ENCODE results near the gene ACP7.

ACP7 gene

GRCh38 chr19:39083983-39084731, at the start of gene ACP7:
Gene ACP7, plus strand, starts transcription at chr19:39084368. Its CDS starts 902 bp downstream, at chr19:39085270.
- Histone ChIP-seq H3K9me3 (ENCODE audit: control insufficient read depth, insufficient read depth, low read depth, low read length) (no peaks in the 10 kb centered on the region), H3K4me1 (ENCODE audit: control insufficient read depth, insufficient read depth, low read length) (0 out of 2 replicates have a peak, but pooled peaks cover 2% of the 10 kb centered on the region), H3K27ac (ENCODE audit: low read depth, low read length) (no peak within 1 kb of the TSS), H3K27me3 (ENCODE audit: control insufficient read depth, insufficient read depth, low read length) (peaks cover 61% of the 10 kb centered on the region), H3K4me3 (ENCODE audit: low read depth, low read length) (peak within 1 kb of the TSS; percentile 62), H3K36me3 (ENCODE audit: control insufficient read depth, insufficient read depth, low read length) (no peaks in the 10 kb centered on the region), H3K9ac (ENCODE audit: low read length) (no peak within 1 kb of the TSS)

- H3K27ac ChIP-seq (ENCODE audit: low read depth, low read length) = no peak overlapping the region
- H3K9ac ChIP-seq (ENCODE audit: low read length) = no peak overlapping the region
- H3K4me3 ChIP-seq (ENCODE audit: low read depth, low read length) = no peak overlapping the region
- no peaks in the 10 kb centered on the region for H3K4me1 ChIP-seq (ENCODE audit: control insufficient read depth, insufficient read depth, low read length)
- no peaks in the 10 kb centered on the region for H3K27me3 ChIP-seq (ENCODE audit: control insufficient read depth, insufficient read depth, low read length)
- 0 out of 2 replicates have a peak, but pooled peaks cover 2% of the 10 kb centered on the region for H3K9me3 ChIP-seq (ENCODE audit: control insufficient read depth, insufficient read depth, low read depth, low read length)
- no peaks in the 10 kb centered on the region for H3K36me3 ChIP-seq (ENCODE audit: control insufficient read depth, insufficient read depth, low read length)
Measured at GRCh38 chr19:39036581-39036980, 47.6 kb upstream of the ACP7 start.

- H3K4me1 ChIP-seq (ENCODE audit: control insufficient read depth, insufficient read depth, low read length) = no peaks in the 10 kb centered on the region
- no peak overlapping the region for H3K4me3 ChIP-seq (ENCODE audit: low read depth, low read length)
- 0 out of 2 replicates have a peak, but pooled peaks cover 2% of the 10 kb centered on the region for H3K9me3 ChIP-seq (ENCODE audit: control insufficient read depth, insufficient read depth, low read depth, low read length)
- no peaks in the 10 kb centered on the region for H3K27me3 ChIP-seq (ENCODE audit: control insufficient read depth, insufficient read depth, low read length)
- no peaks in the 10 kb centered on the region for H3K36me3 ChIP-seq (ENCODE audit: control insufficient read depth, insufficient read depth, low read length)
- H3K27ac ChIP-seq (ENCODE audit: low read depth, low read length) = no peak overlapping the region
- H3K9ac ChIP-seq (ENCODE audit: low read length) = no peak overlapping the region
Measured at GRCh38 chr19:39037194-39037593, 47.0 kb upstream of the ACP7 start.

GRCh38 chr19:39038098-39038497, 46.1 kb upstream of the ACP7 start:
- no peaks in the 10 kb centered on the region for H3K4me1 ChIP-seq (ENCODE audit: control insufficient read depth, insufficient read depth, low read length)
- no peak overlapping the region for H3K9ac ChIP-seq (ENCODE audit: low read length)
- H3K4me3 ChIP-seq (ENCODE audit: low read depth, low read length) = no peak overlapping the region
- no peaks in the 10 kb centered on the region for H3K36me3 ChIP-seq (ENCODE audit: control insufficient read depth, insufficient read depth, low read length)
- no peaks in the 10 kb centered on the region for H3K27me3 ChIP-seq (ENCODE audit: control insufficient read depth, insufficient read depth, low read length)
- 0 out of 2 replicates have a peak, but pooled peaks cover 2% of the 10 kb centered on the region for H3K9me3 ChIP-seq (ENCODE audit: control insufficient read depth, insufficient read depth, low read depth, low read length)
- H3K27ac ChIP-seq (ENCODE audit: low read depth, low read length) = no peak overlapping the region

GRCh38 chr19:39045506-39045905, 38.7 kb upstream of the ACP7 start:
- Histone ChIP-seq H3K9ac (ENCODE audit: low read length) (peak overlapping the region; percentile 37), H3K4me3 (ENCODE audit: low read depth, low read length) (peak overlapping the region; percentile 52; the same call in 1 of the 2 replicates), H3K27me3 (ENCODE audit: control insufficient read depth, insufficient read depth, low read length) (no peaks in the 10 kb centered on the region), H3K36me3 (ENCODE audit: control insufficient read depth, insufficient read depth, low read length) (no peaks in the 10 kb centered on the region), H3K9me3 (ENCODE audit: control insufficient read depth, insufficient read depth, low read depth, low read length) (peaks cover 9% of the 10 kb centered on the region; the same call in 1 of the 2 replicates), H3K27ac (ENCODE audit: low read depth, low read length) (no peak overlapping the region), H3K4me1 (ENCODE audit: control insufficient read depth, insufficient read depth, low read length) (peaks cover 5% of the 10 kb centered on the region; the same call in 1 of the 2 replicates)

GRCh38 chr19:39046037-39046821, 37.9 kb upstream of the ACP7 start:
- Histone ChIP-seq H3K4me1 (ENCODE audit: control insufficient read depth, insufficient read depth, low read length) (peaks cover 5% of the 10 kb centered on the region; the same call in 1 of the 2 replicates), H3K4me3 (ENCODE audit: low read depth, low read length) (peak overlapping the region; percentile 52; the same call in 1 of the 2 replicates), H3K27ac (ENCODE audit: low read depth, low read length) (no peak overlapping the region), H3K27me3 (ENCODE audit: control insufficient read depth, insufficient read depth, low read length) (no peaks in the 10 kb centered on the region), H3K9me3 (ENCODE audit: control insufficient read depth, insufficient read depth, low read depth, low read length) (peaks cover 9% of the 10 kb centered on the region; the same call in 1 of the 2 replicates), H3K9ac (ENCODE audit: low read length) (peak overlapping the region; percentile 37), H3K36me3 (ENCODE audit: control insufficient read depth, insufficient read depth, low read length) (no peaks in the 10 kb centered on the region)

GRCh38 chr19:39047073-39047472, 37.1 kb upstream of the ACP7 start:
- peaks cover 5% of the 10 kb centered on the region; the same call in 1 of the 2 replicates for H3K4me1 ChIP-seq (ENCODE audit: control insufficient read depth, insufficient read depth, low read length)
- peaks cover 7% of the 10 kb centered on the region; the same call in 1 of the 2 replicates for H3K9me3 ChIP-seq (ENCODE audit: control insufficient read depth, insufficient read depth, low read depth, low read length)
- H3K9ac ChIP-seq (ENCODE audit: low read length) = no peak overlapping the region
- no peak overlapping the region for H3K4me3 ChIP-seq (ENCODE audit: low read depth, low read length)
- H3K27ac ChIP-seq (ENCODE audit: low read depth, low read length) = no peak overlapping the region
- no peaks in the 10 kb centered on the region for H3K36me3 ChIP-seq (ENCODE audit: control insufficient read depth, insufficient read depth, low read length)
- H3K27me3 ChIP-seq (ENCODE audit: control insufficient read depth, insufficient read depth, low read length) = no peaks in the 10 kb centered on the region

GRCh38 chr19:39052243-39052746, 31.9 kb upstream of the ACP7 start:
- H3K9me3 ChIP-seq (ENCODE audit: control insufficient read depth, insufficient read depth, low read depth, low read length) = peaks cover 7% of the 10 kb centered on the region
- H3K36me3 ChIP-seq (ENCODE audit: control insufficient read depth, insufficient read depth, low read length) = no peaks in the 10 kb centered on the region
- H3K4me1 ChIP-seq (ENCODE audit: control insufficient read depth, insufficient read depth, low read length) = no peaks in the 10 kb centered on the region
- H3K27ac ChIP-seq (ENCODE audit: low read depth, low read length) = no peak overlapping the region
- H3K9ac ChIP-seq (ENCODE audit: low read length) = no peak overlapping the region
- no peak overlapping the region for H3K4me3 ChIP-seq (ENCODE audit: low read depth, low read length)
- H3K27me3 ChIP-seq (ENCODE audit: control insufficient read depth, insufficient read depth, low read length) = no peaks in the 10 kb centered on the region

GRCh38 chr19:39052846-39053245, 31.3 kb upstream of the ACP7 start:
- H3K36me3 ChIP-seq (ENCODE audit: control insufficient read depth, insufficient read depth, low read length) = no peaks in the 10 kb centered on the region
- no peaks in the 10 kb centered on the region for H3K4me1 ChIP-seq (ENCODE audit: control insufficient read depth, insufficient read depth, low read length)
- H3K9ac ChIP-seq (ENCODE audit: low read length) = no peak overlapping the region
- H3K9me3 ChIP-seq (ENCODE audit: control insufficient read depth, insufficient read depth, low read depth, low read length) = peaks cover 7% of the 10 kb centered on the region
- no peak overlapping the region for H3K4me3 ChIP-seq (ENCODE audit: low read depth, low read length)
- no peak overlapping the region for H3K27ac ChIP-seq (ENCODE audit: low read depth, low read length)
- H3K27me3 ChIP-seq (ENCODE audit: control insufficient read depth, insufficient read depth, low read length) = no peaks in the 10 kb centered on the region

GRCh38 chr19:39053276-39054090, 30.7 kb upstream of the ACP7 start:
- no peak overlapping the region for H3K9ac ChIP-seq (ENCODE audit: low read length)
- H3K4me3 ChIP-seq (ENCODE audit: low read depth, low read length) = no peak overlapping the region
- no peaks in the 10 kb centered on the region for H3K27me3 ChIP-seq (ENCODE audit: control insufficient read depth, insufficient read depth, low read length)
- H3K36me3 ChIP-seq (ENCODE audit: control insufficient read depth, insufficient read depth, low read length) = no peaks in the 10 kb centered on the region
- no peak overlapping the region for H3K27ac ChIP-seq (ENCODE audit: low read depth, low read length)
- peaks cover 7% of the 10 kb centered on the region for H3K9me3 ChIP-seq (ENCODE audit: control insufficient read depth, insufficient read depth, low read depth, low read length)
- no peaks in the 10 kb centered on the region for H3K4me1 ChIP-seq (ENCODE audit: control insufficient read depth, insufficient read depth, low read length)
